SK-N-SH treated with all-trans-retinoic acid at 6 μM for 48 hours (cell line): ENCODE results near the gene ELFN1.

Experiments
- TOX ChIP-seq: fragments of 250-450 bp; sonication (Bioruptor Pico); IDR thresholded peaks from 2 replicates; pipeline ENCODE4 v1.8.0; 2021; ENCODE audit warnings: mild to moderate bottlenecking, moderate library complexity, borderline replicate concordance
- TF ChIP-seq, protein P1 (sequence below): fragments of 250-450 bp; sonication (Bioruptor Pico); IDR thresholded peaks from 2 replicates; pipeline ENCODE4 v1.8.0; 2020; ENCODE audit warnings: mild to moderate bottlenecking, moderate library complexity, borderline replicate concordance

DNA sequence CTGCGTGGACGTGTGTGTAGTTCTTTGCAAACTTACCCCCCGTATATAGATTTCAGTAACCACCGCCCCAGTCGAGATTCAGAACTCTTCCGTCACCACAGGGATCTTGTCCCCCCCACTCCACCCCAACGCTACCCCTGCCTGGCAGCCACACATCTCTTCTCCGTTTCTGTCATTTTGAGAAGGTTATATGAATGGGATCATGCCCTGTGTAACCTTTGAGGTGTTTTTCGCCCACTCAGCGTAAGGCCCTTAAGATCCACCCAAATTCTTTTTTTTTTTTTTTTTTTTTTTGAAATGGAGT, 83.4 kb downstream of the ELFN1 start:
- TF ChIP-seq, protein P1, sequence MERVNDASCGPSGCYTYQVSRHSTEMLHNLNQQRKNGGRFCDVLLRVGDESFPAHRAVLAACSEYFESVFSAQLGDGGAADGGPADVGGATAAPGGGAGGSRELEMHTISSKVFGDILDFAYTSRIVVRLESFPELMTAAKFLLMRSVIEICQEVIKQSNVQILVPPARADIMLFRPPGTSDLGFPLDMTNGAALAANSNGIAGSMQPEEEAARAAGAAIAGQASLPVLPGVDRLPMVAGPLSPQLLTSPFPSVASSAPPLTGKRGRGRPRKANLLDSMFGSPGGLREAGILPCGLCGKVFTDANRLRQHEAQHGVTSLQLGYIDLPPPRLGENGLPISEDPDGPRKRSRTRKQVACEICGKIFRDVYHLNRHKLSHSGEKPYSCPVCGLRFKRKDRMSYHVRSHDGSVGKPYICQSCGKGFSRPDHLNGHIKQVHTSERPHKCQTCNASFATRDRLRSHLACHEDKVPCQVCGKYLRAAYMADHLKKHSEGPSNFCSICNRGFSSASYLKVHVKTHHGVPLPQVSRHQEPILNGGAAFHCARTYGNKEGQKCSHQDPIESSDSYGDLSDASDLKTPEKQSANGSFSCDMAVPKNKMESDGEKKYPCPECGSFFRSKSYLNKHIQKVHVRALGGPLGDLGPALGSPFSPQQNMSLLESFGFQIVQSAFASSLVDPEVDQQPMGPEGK: no peak
- no peak for TF ChIP-seq TOX (CRISPR knock-in tag)
